ENCODE results near the gene KCNIP1. TPM values are rescaled to one million over a fixed set of nuclear protein-coding genes. Genes with fewer than 3 reads are reported as not detected.

Gene KCNIP1
- total and polyA plus RNA-seq, 2 of the 8 experiments (the other 6 are each of a cell fraction or from before 2014, with no cell fraction given) = 0.52 to 0.83 TPM

DNA sequence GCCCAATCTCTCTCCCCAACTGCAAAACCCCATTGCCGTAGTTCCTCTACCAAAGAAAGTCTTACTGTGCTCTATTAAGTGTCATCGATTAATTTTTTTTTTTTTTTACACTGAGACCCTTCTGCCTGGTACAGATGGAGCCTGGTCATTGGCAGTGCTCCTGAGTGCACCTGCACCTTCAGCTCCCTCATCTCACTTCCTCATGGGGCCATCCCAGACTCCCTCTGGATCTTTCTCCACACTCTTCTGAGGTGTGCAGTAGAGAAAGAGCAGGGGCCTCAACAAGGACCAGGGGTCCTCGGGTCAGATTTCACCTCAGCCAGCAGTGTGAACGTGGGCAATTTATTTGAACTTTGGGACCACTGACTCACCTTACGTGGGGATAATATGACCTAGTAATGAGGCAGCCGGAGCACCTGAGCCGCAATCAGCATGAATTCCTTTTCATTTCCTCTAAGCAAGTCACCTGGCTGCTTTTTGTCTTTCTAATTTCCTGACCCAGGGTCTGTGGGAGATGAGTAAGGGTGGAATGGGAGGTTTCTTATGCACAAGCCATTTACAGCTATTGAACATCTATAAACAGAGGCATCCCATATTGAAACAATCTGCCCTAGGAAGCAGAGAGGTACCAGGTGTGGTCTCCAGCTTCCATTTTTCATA is 257.4 kb downstream of the KCNIP1 start (continued):
- TF ChIP-seq, protein P1, sequence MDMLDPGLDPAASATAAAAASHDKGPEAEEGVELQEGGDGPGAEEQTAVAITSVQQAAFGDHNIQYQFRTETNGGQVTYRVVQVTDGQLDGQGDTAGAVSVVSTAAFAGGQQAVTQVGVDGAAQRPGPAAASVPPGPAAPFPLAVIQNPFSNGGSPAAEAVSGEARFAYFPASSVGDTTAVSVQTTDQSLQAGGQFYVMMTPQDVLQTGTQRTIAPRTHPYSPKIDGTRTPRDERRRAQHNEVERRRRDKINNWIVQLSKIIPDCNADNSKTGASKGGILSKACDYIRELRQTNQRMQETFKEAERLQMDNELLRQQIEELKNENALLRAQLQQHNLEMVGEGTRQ (IDR thresholded peaks at IDR 0.05; ENCODE audit: low read length) = peak; percentile 22; the same call in 1 of the 2 replicates
- TF ChIP-seq RNF2 (IDR thresholded peaks at IDR 0.05; ENCODE audit: borderline replicate concordance, low read depth, low read length, missing control alignments, poor library complexity, severe bottlenecking) = no peak

Measured in H1 (cell line).